Inflammatory macrophage (primary cell): ENCODE results near the gene PACRG.

Source experiments
- DNase-seq, 2 donors: peaks; one replicate each; pipeline ENCODE4 v3.0.0-alpha.2; 2020 to 2022

The PACRG gene

GRCh38 chr6:163098827-163099479 lies 371.2 kb downstream of the PACRG start:
- no peak for DNase-seq

GRCh38 chr6:163099621-163100171 lies 371.9 kb downstream of the PACRG start:
- no peak for DNase-seq

- DNase-seq: no peak
Measured at GRCh38 chr6:163100259-163100658, 372.5 kb downstream of the PACRG start.

GRCh38 chr6:163113358-163113962 lies 385.7 kb downstream of the PACRG start:
- no peak for DNase-seq

- DNase-seq: no peak
Measured at GRCh38 chr6:163118941-163119340, 391.2 kb downstream of the PACRG start.

GRCh38 chr6:163120223-163120622 lies 392.4 kb downstream of the PACRG start:
- DNase-seq: no peak

GRCh38 chr6:163121270-163121669 lies 393.5 kb downstream of the PACRG start:
- no peak for DNase-seq

- peak in 1 of 2 donors; percentile 29 for DNase-seq
Measured at GRCh38 chr6:163122365-163122764, 394.6 kb downstream of the PACRG start.

- DNase-seq: no peak
Measured at GRCh38 chr6:163123098-163123497, 395.3 kb downstream of the PACRG start.

- DNase-seq: no peak
Measured at GRCh38 chr6:163126741-163127140, 399.0 kb downstream of the PACRG start.

GRCh38 chr6:163127587-163127986 lies 399.8 kb downstream of the PACRG start:
- DNase-seq: no peak

GRCh38 chr6:163128324-163128723 lies 400.6 kb downstream of the PACRG start:
- no peak for DNase-seq

- no peak for DNase-seq
Measured at GRCh38 chr6:163132050-163132750, 404.4 kb downstream of the PACRG start.

- no peak for DNase-seq
Measured at GRCh38 chr6:163133017-163133416, 405.2 kb downstream of the PACRG start.

GRCh38 chr6:163133691-163134090 lies 405.9 kb downstream of the PACRG start:
- no peak for DNase-seq

- no peak for DNase-seq
Measured at GRCh38 chr6:163136681-163137397, 409.1 kb downstream of the PACRG start.

- no peak for DNase-seq
Measured at GRCh38 chr6:163137398-163137881, 409.7 kb downstream of the PACRG start.

GRCh38 chr6:163146036-163146435 lies 418.3 kb downstream of the PACRG start:
- DNase-seq: no peak

GRCh38 chr6:163147994-163148393 lies 420.2 kb downstream of the PACRG start:
- no peak for DNase-seq

- DNase-seq: no peak
Measured at GRCh38 chr6:163148451-163149278, 420.9 kb downstream of the PACRG start.

GRCh38 chr6:163149279-163149848 lies 421.6 kb downstream of the PACRG start:
- DNase-seq: no peak

GRCh38 chr6:163151212-163151611 lies 423.4 kb downstream of the PACRG start:
- no peak for DNase-seq
